ENCODE measurements around the gene RTN4IP1.
A peak's percentile ranks its signal among the peaks of the same experiment; 100 is the strongest.

The RTN4IP1 gene

GRCh38 chr6:106639812-106640211 lies 10.5 kb upstream of the RTN4IP1 start:
- H3K4me3 ChIP-seq (ENCODE audit: low read length) = no peak overlapping the region
- no peak for DNase-seq (ENCODE audit: low read depth)
- TF ChIP-seq CTCF (conservative IDR thresholded peaks at IDR 0.05; ENCODE audit: low read length) = no peak

GRCh38 chr6:106637717-106638341 lies 8.5 kb upstream of the RTN4IP1 start:
- no peak overlapping the region for H3K4me3 ChIP-seq (ENCODE audit: low read length)
- TF ChIP-seq CTCF (conservative IDR thresholded peaks at IDR 0.05; ENCODE audit: low read length) = no peak
- no peak for DNase-seq (ENCODE audit: low read depth)

GRCh38 chr6:106637051-106637716 lies 7.9 kb upstream of the RTN4IP1 start:
- H3K4me3 ChIP-seq (ENCODE audit: low read length) = no peak overlapping the region
- no peak for TF ChIP-seq CTCF (conservative IDR thresholded peaks at IDR 0.05; ENCODE audit: low read length)
- DNase-seq (ENCODE audit: low read depth) = no peak

- no peak for DNase-seq (ENCODE audit: low read depth)
- no peak overlapping the region for H3K4me3 ChIP-seq (ENCODE audit: low read length)
- no peak for TF ChIP-seq CTCF (conservative IDR thresholded peaks at IDR 0.05; ENCODE audit: low read length)
Observed at GRCh38 chr6:106634565-106634964, 5.3 kb upstream of the RTN4IP1 start.

GRCh38 chr6:106631346-106631745 lies 2.0 kb upstream of the RTN4IP1 start:
- DNase-seq (ENCODE audit: low read depth) = peak; percentile 15
- no peak overlapping the region for H3K4me3 ChIP-seq (ENCODE audit: low read length)
- TF ChIP-seq CTCF (conservative IDR thresholded peaks at IDR 0.05; ENCODE audit: low read length) = no peak

- TF ChIP-seq CTCF (conservative IDR thresholded peaks at IDR 0.05; ENCODE audit: low read length) = no peak
- DNase-seq (ENCODE audit: low read depth) = no peak
- peak overlapping the region; percentile 89 for H3K4me3 ChIP-seq (ENCODE audit: low read length)
Observed at GRCh38 chr6:106630366-106630765, 1.1 kb upstream of the RTN4IP1 start.

GRCh38 chr6:106629859-106630163 lies 513 bp upstream of the RTN4IP1 start:
- no peak for DNase-seq (ENCODE audit: low read depth)
- peak overlapping the region; percentile 89 for H3K4me3 ChIP-seq (ENCODE audit: low read length)
- TF ChIP-seq CTCF (conservative IDR thresholded peaks at IDR 0.05; ENCODE audit: low read length) = no peak

All from AG10803 (cell line).